ENCODE results near the gene EIF3J.
"Not testable (repeated sequence)": the region's sequence is repeated elsewhere in the genome, so short reads cannot be mapped to it uniquely, and the experiment has no call there.

Gene EIF3J

GRCh38 chr15:44542596-44542995, 5.6 kb downstream of the EIF3J start:
- no peak for DNase-seq

DNA sequence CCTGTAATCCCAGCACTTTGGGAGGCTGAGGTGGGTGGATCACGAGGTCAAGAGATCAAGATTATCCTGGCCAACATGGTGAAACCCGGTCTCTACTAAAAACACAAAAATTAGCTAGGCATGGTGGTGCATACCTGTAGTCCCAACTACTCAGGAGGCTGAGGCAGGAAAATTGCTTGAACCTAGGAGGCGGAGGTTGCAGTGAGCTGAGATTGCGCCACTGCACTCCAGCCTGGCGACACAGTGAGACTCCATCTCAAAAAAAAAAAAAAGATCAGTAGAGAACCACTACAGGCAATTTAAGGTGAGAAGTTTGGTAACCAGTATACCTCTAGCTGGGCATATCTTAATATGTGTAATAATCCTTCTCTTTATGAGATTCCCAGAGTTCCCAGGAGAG, 7.8 kb downstream of the EIF3J start:
- not testable (repeated sequence) for DNase-seq

- peak; percentile 49 for DNase-seq
Observed at GRCh38 chr15:44545913-44546802, 9.2 kb downstream of the EIF3J start.

- not testable (repeated sequence) for DNase-seq
Observed at GRCh38 chr15:44549152-44549551, 12.2 kb downstream of the EIF3J start.

DNA sequence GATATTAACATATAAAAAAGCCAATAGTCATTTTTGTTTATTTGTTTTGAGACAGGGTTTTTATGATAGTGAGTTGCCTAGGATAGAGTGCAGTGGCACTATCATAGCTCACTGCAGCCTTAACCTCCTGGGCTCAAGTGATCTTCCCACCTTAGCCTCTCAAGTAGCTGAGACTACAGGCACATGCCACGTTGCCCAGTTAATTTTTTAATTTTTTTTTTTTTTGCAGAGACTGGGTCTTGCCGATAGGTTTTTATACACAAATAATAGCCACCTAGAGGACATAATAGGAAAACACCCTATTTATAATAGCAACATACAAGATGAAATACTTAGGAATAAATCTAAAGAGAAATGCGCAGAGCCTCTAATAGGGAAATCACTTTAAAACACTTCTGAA, 13.3 kb downstream of the EIF3J start:
- no peak for DNase-seq

- no peak for DNase-seq
Observed at GRCh38 chr15:44550734-44551133, 13.8 kb downstream of the EIF3J start.

- DNase-seq = no peak
Observed at GRCh38 chr15:44554934-44555723, 18.2 kb downstream of the EIF3J start.

GRCh38 chr15:44560926-44561325, 24.0 kb downstream of the EIF3J start:
- DNase-seq = not testable (repeated sequence)

DNA sequence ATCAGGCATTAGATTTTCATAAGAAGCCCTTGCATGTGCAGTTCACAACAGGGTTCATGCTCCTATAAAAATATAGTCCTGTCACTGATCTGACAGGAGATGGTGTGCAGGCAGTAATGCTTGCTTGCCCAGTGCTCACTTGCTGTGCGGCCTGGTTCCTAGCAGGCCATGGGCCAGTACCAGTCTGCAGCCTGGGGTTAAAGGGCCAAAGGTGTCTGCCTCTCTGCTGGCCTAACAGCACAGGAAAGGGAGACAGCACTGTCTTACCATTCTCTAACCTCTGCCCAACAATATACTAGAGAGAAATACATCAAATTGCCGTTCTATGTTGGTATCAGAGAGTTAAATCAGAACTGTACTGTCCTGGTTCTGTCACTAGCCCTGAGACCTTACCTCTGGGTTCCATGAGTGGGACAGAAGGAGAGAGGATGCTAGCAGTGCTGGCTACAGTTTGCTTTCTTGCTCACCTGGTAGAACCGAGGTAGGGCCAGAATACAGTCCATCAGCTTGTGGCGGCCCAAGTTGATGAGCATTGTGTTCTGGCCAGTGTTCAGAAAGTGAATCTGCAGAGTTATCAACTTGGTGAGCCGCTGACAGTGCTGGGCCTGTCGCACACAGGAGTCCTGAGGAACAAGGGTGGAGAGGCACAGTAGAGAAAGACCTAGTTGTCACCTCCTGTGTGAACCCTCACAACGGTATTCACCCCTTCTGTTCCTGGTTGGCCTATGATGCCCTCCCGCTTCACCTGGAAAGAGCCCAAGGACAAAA, 28.6 kb downstream of the EIF3J start:
- DNase-seq = no peak

DNA sequence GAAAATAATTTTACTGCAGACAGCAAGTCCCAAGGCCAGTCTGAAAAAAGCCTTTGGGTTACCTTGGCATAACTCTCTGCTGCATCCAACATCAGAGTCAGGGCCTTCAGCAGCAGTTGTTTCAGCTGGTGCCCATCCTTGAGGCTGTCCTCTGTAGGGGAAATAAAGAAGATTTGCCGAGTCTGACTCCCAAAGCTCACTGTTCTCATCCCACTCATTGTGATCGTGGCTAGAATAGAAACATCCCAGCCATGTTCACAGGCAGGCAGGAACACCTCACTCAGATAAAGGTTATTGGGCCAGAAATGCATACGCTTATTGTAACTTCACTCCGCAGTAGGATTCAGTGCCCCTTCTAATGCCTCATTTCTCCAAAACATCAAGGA, 29.2 kb downstream of the EIF3J start:
- DNase-seq = no peak

DNA sequence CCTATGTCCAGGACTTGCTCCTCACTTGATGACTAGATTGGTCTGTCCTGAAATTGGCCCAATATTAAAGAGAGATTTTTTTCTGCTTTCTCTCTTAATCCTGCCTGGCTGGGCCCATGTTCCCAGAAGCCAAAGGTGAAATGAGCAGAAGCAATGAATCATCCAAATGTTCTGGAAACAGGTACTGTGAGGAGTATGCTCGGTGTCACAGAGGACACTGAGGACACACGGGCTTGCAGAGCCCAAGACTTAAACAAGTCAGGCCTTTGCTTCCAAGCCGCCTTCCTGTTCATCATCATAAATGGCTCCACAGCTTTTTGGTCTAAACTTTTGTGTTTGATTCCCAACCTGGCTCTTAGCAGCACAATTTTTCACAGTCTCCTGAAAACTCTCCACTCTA, 31.4 kb downstream of the EIF3J start:
- DNase-seq = no peak

DNA sequence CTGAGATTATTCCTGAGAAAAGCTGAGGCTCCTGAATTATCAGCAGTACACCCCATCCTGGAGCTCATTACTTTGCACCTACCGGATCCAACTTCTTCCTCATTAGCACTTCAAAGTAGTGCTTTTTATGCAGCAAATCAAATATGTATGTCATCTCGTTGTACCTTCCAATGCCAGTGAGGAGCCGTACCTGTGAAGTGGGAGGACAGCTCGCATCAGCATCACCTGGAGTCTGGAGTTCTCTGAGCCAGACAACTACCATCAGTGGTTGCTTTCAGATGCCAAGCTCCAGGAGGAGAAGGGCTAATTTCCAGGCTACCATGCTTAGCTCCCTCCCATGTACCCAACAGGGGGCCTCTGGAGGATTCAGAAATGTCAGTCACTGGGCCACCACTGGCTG, 32.4 kb downstream of the EIF3J start:
- no peak for DNase-seq

GRCh38 chr15:44570361-44570760, 33.4 kb downstream of the EIF3J start:
- no peak for DNase-seq

GRCh38 chr15:44573386-44573785, 36.4 kb downstream of the EIF3J start:
- DNase-seq = no peak

GRCh38 chr15:44574734-44575133, 37.8 kb downstream of the EIF3J start:
- DNase-seq = no peak

DNA sequence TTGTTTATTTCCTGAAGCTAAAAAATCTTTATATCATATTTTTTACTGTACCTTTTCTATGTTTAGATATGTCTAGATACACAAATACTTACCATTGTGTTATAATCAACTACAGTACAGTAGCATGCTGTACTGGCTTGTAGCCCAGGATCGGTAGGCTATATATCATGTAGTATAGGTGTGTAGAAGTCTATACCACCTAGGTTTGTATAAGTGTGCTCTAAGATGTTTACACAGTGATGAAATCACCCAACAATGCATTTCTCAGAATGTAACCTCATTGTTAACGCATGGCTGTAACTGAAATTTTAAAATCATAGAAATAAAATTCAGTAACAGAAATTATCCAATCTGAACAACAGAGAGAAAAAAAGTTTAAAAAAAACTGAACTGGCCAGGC, 43.2 kb downstream of the EIF3J start:
- no peak for DNase-seq

- DNase-seq = peak; percentile 40
Observed at GRCh38 chr15:44584162-44584749, 47.3 kb downstream of the EIF3J start.

DNA sequence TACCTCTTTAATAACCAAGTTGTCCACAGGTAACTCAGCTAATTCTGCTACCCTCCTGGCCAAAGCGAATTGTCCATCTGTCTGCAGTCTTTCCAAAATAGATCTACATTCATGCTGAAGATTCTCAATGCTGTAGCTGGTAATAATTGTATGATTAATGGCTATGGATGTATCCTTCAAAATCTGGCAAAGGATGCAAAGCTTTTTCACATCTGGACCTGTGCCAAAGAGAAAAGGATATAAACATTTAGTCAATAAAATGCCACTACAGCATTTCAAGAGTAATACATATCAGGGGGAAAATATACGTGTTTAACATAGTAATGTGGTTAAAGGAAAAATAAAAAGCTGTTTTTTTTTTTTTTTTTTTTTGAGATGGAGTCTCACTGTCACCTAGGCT, 48.7 kb downstream of the EIF3J start:
- no peak for DNase-seq

GRCh38 chr15:44588541-44588940, 51.6 kb downstream of the EIF3J start:
- DNase-seq = no peak

DNA sequence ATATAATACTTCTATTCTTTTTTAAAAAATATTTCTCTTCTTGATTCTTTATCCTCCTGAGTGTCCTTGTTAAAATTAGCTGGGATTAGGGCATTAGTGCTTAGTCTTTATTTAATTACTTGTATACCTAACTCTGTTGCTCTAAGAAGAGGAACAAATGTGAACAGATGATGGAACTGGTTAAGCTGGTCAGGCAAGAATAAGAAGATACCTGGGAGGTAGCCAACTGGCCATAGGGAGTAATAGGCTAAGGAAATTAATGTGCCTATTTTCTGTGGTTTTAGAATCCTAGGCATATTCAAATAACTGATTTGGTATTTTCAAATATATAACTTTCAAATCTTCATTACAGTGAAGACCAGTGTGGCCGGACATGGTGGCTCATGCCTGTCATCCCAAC, 54.4 kb downstream of the EIF3J start:
- no peak for DNase-seq

- DNase-seq = no peak
Observed at GRCh38 chr15:44593042-44593736, 56.2 kb downstream of the EIF3J start.

DNA sequence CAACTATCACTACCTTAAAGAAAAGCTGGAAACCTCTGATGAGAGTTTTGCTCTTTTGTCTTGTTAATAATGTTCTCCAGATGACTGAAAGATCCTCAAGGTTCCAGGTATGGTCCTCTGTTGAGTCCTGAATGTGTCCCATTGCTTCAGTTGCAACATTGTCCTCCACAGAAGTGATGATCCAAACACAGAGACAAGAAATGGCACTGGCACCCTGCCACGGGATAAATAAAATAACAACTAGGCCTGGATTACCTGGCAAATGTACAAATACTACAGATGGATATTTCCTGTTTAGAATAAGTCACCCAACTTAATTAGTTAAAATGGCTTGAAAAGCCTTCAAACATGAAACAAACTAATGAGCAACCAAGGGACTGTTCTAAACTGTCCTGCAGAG, 58.3 kb downstream of the EIF3J start:
- no peak for DNase-seq

All from stimulated activated naive CD4-positive, alpha-beta T cell treated with Interleukin-2 at 50 U/mL for 16 hours (primary cell).